ENCODE measurements around the gene SQSTM1.
"Not testable (repeated sequence)": the region's sequence is repeated elsewhere in the genome, so short reads cannot be mapped to it uniquely, and the experiment has no call there.

The SQSTM1 gene

GRCh38 chr5:179820483-179821297 is at the start of gene SQSTM1:
Gene SQSTM1, plus strand, starts transcription at chr5:179820905. Its CDS starts 32 bp downstream, at chr5:179820937.
- peak; percentile 52 for DNase-seq (ENCODE audit: low read depth, low spot score)

DNA sequence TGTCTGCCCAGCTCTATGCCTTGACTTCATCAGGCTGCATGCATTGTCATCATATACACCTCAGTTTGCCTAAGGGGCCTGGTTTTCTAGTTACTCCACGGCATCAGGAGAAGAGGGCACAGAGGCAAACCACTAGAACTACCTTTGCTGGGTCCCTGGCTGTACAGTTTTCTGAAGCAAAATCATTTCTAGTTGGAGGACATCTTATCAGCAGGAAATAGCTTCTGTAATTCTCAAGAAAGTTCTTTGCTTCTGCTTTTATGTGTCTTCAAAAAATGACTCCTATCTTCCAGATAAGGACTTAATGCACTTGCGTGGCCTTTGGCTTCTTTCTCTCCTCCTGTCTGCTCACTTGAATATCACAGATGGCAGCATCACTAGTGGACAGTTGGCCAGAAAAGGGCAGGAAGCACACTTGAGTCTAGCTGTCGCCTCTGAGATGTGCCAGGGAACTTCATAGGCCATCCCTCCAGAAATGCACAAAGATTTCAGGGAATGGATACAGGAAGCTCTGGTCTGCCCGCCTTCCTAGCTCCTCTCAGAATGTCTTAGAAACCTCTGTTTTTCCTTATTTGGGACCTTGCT is 49.3 kb upstream of the SQSTM1 start:
- DNase-seq (ENCODE audit: low read depth, low spot score) = no peak

DNA sequence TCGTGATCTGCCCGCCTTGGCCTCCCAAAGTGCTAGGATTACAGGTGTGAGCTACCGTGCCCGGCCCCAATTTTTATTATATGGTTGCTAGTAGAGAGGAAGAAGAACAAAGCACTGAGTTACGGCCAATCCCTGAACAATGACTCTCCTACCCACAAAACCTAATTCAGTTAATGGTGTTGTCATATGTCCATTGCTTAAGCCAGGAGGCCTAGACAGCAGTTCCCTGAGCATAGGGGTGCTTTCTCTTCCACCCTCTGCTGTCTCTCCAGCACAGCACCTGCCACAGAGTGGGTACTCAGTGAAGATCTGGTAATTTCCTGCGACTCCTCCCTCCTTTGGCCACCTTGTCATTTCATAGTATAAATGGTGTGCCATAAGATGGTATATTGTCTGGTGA is 48.4 kb upstream of the SQSTM1 start:
- no peak for DNase-seq (ENCODE audit: low read depth, low spot score)

- DNase-seq (ENCODE audit: low read depth, low spot score) = no peak
Measured at GRCh38 chr5:179773686-179774040, 47.0 kb upstream of the SQSTM1 start.

DNA sequence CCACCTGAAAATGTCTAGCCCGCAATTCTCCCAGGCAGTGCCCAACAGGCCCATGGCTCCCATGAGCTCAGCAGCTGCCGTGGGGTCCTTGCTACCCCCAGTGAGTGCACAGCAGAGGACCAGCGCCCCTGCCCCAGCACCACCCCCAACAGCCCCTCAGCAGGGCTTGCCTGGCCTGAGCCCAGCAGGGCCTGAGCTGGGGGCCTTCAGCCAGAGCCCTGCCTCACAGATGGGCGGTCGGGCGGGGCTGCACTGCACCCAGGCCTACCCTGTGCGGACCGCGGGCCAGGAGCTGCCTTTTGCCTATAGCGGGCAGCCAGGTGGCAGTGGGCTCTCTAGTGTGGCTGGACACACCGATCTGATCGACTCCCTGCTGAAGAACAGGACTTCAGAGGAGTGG is 46.3 kb upstream of the SQSTM1 start:
- DNase-seq (ENCODE audit: low read depth, low spot score) = no peak

GRCh38 chr5:179776411-179776938 is 44.2 kb upstream of the SQSTM1 start:
- DNase-seq (ENCODE audit: low read depth, low spot score) = no peak

DNA sequence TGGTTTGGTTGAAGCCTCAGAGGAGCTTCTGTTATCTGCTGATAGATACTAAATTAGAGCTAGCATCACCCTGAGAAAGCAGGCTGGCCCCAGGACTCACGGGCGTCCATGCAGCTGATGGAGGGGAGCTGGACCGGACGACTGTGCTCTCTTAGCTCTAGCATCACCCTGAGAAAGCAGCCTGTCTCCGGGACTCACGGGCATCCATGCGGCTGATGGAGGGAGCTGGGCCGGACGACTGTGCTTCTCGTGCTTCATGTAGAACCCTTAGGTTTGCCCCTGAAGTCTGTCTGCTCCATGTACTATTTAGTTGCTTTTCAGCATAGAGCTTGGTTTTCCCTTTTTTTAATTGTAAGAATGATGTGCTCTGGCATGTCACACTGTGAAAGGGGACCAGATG is 43.2 kb upstream of the SQSTM1 start:
- DNase-seq (ENCODE audit: low read depth, low spot score) = no peak

DNA sequence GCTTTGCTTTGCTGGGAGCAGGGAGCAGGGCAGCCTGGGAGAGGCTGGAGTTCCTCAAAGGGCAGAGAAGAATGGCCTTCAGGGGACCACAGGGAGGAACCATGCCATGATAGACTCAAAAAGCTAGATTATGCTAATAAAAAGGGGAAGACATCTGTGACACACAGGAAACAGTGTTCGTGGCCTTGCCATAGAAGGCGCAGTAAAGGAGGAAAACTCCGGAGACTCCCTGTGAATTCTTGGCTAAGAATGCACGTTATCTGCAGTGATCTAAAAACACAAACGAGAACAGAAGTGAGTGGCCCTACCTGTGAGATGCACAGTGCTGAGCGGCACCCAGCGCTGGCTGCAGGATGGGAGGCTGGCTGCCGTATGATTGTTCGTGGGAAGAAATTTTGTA is 42.8 kb upstream of the SQSTM1 start:
- DNase-seq (ENCODE audit: low read depth, low spot score) = no peak

DNA sequence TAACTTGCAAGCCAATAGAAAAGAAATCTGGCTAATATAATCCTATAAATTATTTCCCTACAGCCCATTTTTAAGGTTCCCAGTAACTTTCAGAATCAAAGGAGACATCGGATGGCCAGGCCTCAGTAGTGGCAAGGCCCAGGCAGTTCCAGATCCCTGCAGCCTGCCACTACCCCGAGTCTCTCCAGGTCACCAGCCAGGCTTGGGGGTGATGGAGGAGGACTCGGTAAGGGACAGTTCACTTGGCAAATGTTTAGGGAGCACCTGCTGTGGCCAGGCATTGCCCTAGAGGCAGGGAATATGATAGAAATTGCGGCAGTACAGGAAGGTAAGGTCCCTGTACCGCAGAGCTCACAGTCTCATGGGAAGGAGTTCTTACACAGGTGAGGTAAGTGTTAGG is 42.1 kb upstream of the SQSTM1 start:
- DNase-seq (ENCODE audit: low read depth, low spot score) = no peak

DNA sequence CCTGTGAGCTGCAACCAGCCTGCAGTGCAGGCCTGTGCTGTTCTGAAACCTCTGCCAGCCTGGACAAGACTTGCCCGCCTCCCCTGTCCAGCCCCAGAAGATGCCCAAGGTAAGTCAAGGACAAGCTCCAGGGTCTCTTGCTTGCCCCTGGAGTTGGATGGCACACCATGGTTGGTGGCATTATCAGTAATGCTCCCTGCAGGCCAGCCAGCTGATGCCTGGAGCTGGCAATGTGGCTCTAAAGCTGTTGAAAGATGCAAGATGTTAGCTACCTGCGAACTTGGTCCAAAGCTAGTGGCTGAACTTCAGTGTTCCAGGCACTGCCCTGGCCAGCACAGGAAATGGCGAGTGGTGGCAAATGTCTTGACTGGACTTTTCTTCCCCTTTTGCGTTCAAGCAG is 40.9 kb upstream of the SQSTM1 start:
- no peak for DNase-seq (ENCODE audit: low read depth, low spot score)

GRCh38 chr5:179780362-179780761 is 40.3 kb upstream of the SQSTM1 start:
- DNase-seq (ENCODE audit: low read depth, low spot score) = no peak

DNA sequence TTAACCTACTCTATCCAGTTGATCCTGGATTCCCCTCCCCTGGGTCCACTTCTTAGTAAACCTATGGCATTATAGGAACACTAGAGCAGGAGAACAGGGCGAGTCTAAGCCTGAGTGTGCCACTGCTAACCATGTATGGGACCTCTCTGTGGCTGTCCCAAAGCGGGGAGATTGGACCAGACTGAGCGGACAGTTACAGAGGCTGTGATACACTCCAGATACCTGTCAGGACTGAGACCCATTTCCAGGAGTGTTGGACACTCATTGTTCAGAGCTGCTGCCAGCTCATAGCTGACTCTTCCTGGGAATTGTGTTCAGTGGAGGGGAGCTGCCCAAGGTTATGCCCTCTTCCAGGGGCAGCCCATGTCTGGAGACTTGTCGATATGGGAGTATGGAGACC is 38.9 kb upstream of the SQSTM1 start:
- DNase-seq (ENCODE audit: low read depth, low spot score) = no peak

- DNase-seq (ENCODE audit: low read depth, low spot score) = no peak
Measured at GRCh38 chr5:179783128-179783527, 37.6 kb upstream of the SQSTM1 start.

DNA sequence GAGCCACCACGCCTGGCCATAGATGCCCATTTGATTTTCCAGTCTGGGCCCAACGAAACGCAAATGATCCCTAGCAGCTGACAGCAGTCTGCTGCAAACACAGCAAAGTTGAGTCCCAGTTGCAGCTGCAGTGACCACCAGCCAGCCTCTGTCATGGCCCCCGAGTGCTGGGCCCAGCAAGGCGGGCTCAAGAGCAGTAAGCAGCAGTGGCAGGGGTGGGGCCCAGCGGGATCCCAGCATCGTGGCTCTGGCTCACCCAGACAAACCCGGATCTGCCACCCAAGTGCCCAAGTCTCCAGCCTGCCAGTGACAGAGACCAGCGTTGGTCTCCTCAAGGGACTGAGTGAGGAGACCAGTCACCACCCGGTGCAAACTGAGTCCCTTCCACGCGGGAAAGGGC is 33.8 kb upstream of the SQSTM1 start:
- no peak for DNase-seq (ENCODE audit: low read depth, low spot score)

GRCh38 chr5:179788193-179788854 is 32.4 kb upstream of the SQSTM1 start:
- no peak for DNase-seq (ENCODE audit: low read depth, low spot score)

- DNase-seq (ENCODE audit: low read depth, low spot score) = not testable (repeated sequence)
Measured at GRCh38 chr5:179789278-179789677, 31.4 kb upstream of the SQSTM1 start.

GRCh38 chr5:179791881-179792611 is 28.7 kb upstream of the SQSTM1 start:
- no peak for DNase-seq (ENCODE audit: low read depth, low spot score)

GRCh38 chr5:179792612-179793467 is 27.9 kb upstream of the SQSTM1 start:
- DNase-seq (ENCODE audit: low read depth, low spot score) = no peak

DNA sequence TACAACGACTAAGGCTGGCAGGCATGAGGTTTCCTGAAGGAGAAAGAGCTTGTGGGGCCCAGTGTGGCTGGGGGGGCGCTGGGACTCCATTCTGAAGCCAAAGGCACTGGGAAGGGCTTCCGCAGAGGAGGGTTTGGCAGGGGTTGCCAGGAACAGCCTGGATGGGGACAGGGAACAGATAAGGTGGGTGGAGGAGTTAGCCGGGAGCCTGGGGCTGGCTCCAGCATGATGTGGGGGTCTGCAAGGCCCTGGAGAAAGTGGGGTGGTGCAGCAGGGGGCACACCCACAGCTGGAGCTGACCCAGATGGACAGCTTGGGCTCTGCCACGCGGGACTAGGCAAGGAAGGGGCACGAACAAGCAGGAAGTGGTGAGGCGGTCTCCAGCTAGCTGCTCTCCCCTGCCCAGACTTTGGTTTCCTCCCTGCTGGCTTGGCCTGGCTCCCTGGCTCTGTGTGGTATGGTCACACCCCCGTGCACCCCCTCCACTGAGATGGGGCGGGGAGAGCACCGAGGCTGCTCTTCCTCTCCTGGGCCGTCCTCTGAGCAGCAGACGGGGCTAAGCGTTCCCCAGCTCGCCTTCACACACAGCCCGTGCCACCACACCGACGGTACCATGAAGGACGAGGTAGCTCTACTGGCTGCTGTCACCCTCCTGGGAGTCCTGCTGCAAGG is 27.1 kb upstream of the SQSTM1 start, which contains the start of gene LTC4S:
TSS of gene LTC4S (plus strand) at position 519 of the 672 bp plus-strand sequence. CDS start at position 614, 95 bp downstream.
- no peak for DNase-seq (ENCODE audit: low read depth, low spot score)

- no peak for DNase-seq (ENCODE audit: low read depth, low spot score)
Measured at GRCh38 chr5:179794171-179794570, 26.5 kb upstream of the SQSTM1 start.
